ENCODE data around the gene PARD3.
A peak's percentile ranks its signal among the peaks of the same experiment; 100 is the strongest.

Gene PARD3

GRCh38 chr10:34119456-34119855 lies 695.6 kb downstream of the PARD3 start:
- DNase-seq = no peak

GRCh38 chr10:34116681-34117271 lies 698.3 kb downstream of the PARD3 start:
- DNase-seq = peak; percentile 53

- peak; percentile 43 for DNase-seq
These were observed 698.9 kb downstream of the PARD3 start for GRCh38 chr10:34116220-34116641.

GRCh38 chr10:34114914-34115313 lies 700.2 kb downstream of the PARD3 start:
- DNase-seq = no peak

- no peak for DNase-seq
These were observed 701.4 kb downstream of the PARD3 start for GRCh38 chr10:34113504-34114225.

GRCh38 chr10:34112171-34112782 lies 702.8 kb downstream of the PARD3 start:
- DNase-seq = no peak

- DNase-seq = no peak
These were observed 703.9 kb downstream of the PARD3 start for GRCh38 chr10:34111179-34111578.

- no peak for DNase-seq
These were observed 705.0 kb downstream of the PARD3 start for GRCh38 chr10:34109952-34110702.

- no peak for DNase-seq
These were observed 705.6 kb downstream of the PARD3 start for GRCh38 chr10:34109495-34109894.

GRCh38 chr10:34107626-34108516 lies 707.2 kb downstream of the PARD3 start:
- no peak for DNase-seq

GRCh38 chr10:34106356-34106885 lies 708.7 kb downstream of the PARD3 start:
- no peak for DNase-seq

- no peak for DNase-seq
These were observed 710.1 kb downstream of the PARD3 start for GRCh38 chr10:34104829-34105572.

GRCh38 chr10:34102893-34103506 lies 712.1 kb downstream of the PARD3 start:
- DNase-seq = peak; percentile 47

- DNase-seq = peak; percentile 54
These were observed 712.8 kb downstream of the PARD3 start for GRCh38 chr10:34102237-34102673.

GRCh38 chr10:34101001-34101400 lies 714.1 kb downstream of the PARD3 start:
- no peak for DNase-seq

- DNase-seq = no peak
These were observed 716.1 kb downstream of the PARD3 start for GRCh38 chr10:34098821-34099567.

GRCh38 chr10:34097682-34098081 lies 717.4 kb downstream of the PARD3 start:
- no peak for DNase-seq

GRCh38 chr10:34094961-34095360 lies 720.1 kb downstream of the PARD3 start:
- no peak for DNase-seq

- no peak for DNase-seq
These were observed 720.9 kb downstream of the PARD3 start for GRCh38 chr10:34094146-34094696.

Measured in right kidney (tissue), 1 donor.